HT-29 (cell line): ENCODE results near the gene KLF3. TPM values are rescaled to one million over a fixed set of nuclear protein-coding genes. Genes with fewer than 3 reads are reported as not detected.

Source experiments
- DNase-seq: peaks from one replicate; pipeline ENCODE4 v3.0.0-alpha.2; 2015; ENCODE audit warnings: low spot score
- total RNA-seq: library from RNA; depleted of rRNA; stranded (reverse); fragments of >200 nt; shearing (Covaris generic); gene quantifications from 2 replicates; pipeline ENCODE4 v1.2.3, GENCODE V29; 2014

Gene KLF3
- total RNA-seq, 1 experiment from 2014 or later: 74.3 TPM

- DNase-seq: peak; percentile 26
These were observed 9.7 kb upstream of the KLF3 start for GRCh38 chr4:38654273-38654672.

- no peak for DNase-seq
These were observed 7.9 kb upstream of the KLF3 start for GRCh38 chr4:38656111-38656510.

- no peak for DNase-seq
These were observed 4.7 kb upstream of the KLF3 start for GRCh38 chr4:38659346-38659745.

DNA sequence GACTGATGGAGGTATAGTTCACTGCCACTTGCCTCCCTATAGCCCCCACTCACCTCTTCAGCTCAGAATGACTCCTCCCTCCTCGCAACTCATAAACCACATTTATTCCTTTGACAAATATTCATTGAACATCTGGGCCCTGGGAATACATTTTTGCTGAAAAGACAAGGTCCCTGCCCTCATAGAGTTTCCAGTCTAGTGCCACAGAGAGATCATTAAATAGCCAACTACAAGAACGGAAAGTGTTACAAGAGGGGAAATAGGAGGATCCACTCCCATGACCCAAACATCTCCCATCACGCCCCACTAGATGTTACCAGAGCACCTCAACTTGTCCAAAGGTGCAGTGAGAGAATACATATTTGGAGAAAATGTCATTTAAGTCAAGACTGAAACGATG lies 3.2 kb upstream of the KLF3 start:
- DNase-seq: no peak

DNA sequence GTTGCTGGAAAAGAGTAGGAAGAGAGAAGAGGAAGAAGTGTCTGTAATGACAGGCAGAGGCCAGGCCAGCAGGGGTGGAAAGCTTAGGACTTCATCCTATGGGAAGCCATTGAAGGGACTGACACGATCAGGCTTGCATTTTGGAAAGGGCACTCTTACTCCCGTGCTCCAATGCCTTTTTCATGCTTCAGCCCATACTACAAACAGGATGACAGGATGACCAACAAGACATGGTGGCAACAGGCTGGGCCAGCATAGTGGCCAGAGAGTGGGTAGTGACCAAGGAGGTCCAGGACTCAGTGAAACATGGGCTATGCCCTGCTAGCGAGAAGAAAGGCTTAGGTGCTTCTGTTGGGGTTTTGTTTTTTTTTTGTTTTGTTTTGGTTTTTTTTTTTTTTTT lies 2.6 kb upstream of the KLF3 start:
- no peak for DNase-seq

GRCh38 chr4:38662522-38663089 lies 1.4 kb upstream of the KLF3 start:
- DNase-seq: no peak

- peak; percentile 49 for DNase-seq
These were observed 754 bp upstream of the KLF3 start for GRCh38 chr4:38663090-38663800.

DNA sequence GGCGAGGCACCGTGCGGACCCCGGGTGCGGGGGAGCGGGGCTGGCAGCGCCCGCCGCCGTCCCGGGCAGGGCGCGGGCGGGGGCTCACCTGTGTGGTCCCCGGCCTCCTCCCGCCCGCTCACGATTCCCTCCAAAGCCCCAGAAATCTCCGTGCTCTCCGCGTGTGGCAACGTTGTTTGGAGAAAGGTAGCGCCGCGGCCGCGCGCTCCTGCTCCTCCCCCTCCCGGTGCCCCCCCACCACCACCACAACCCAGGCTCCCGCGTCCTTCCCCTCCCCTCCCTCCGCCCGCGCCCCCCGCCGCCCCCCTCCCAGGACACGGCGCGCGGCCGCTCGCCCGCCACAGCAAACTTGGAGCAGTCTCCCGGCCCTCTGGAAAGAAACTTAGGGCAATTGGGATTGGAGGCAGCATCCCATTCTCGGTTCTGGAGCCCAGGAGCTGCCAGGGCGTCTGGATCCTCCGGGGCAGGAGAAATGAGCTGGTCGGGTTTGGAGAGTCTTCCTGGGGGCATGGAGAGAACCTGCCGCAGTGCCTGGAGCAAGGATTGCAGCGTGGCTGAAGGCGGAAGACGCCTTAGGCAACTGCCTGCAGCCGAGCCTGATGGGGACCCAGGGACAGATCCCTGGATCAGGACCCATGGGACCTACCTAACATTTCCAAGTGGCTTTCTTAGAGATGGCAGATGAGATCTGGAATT lies 855 bp downstream of the KLF3 start:
- peak; percentile 80 for DNase-seq

DNA sequence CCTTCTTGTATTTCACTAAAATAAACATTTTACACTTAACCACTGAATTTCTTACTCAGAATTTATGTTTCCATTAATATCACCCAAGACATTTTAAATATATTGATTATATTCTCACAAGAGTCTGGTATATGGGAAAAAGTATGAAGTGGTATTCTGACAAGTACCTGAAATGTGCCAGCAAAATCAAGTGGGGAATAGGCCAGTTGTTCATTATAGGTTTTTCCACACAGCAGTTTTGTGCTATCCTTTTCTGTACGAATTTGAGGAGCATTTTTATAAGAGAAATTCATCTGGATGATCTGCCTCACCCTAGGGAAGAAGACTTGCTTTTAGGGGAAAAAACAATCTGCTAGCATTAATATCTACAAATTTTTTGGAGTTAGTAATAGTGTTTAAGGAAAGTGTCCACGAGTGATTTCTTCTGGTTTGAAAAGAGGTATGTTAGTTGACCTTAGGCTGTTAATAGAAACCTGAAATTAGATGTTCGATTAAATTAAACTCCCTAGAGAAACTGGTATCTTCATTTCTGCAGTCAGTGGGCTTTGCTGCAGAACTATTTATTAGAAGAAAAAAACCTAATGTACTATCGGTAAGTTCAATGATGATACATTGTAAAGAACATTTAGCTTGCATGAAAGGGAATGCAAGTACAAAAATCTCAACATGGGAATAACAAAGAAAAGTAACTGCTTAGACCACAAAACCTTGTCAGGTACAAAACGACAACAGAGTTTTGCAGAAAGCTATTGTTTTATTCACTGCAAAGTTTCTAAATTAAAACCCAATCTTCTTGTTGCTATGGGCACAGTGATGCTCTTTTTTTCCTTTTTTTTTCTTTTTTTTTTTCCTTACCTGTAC lies 1.8 kb downstream of the KLF3 start:
- DNase-seq: peak; percentile 60

GRCh38 chr4:38666766-38667084 lies 2.7 kb downstream of the KLF3 start:
- DNase-seq: no peak

DNA sequence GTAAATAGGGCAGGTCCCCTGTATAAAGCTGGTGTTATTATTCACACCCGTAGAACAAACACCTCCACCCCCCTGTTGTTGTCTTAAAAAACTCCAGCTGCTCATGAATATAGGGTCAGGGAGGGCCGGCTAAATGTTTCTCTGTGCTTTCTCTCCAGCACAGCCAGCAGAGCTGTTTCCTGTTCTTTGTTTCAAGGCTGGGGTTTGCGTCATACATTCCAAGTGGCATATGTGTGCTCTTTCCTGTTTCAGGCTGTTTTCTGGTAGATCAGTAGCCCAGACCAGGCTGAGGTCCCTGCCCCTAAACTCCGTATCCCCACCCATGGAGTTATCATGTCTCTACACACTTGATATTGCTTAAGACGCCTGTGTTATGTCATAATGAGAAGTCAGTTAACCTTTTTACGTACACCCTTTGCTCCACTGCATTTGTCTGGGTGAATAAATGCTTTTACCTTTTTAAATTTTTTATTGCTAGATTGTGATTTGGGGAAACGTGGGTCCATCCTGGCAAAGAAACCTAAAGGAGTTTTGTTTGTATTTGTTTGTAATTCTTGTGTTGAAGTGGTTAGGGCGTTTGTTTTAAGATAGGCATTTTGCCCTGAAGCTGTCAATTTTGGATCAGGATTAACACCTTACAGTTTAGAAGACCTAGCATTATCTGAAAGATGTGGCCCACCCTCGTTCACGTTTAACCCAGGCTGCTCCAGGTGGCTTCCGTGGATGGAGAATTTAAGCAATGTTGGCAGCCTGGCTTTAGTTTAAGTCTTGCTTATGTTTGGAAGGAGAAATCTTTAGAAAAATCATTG lies 3.3 kb downstream of the KLF3 start:
- DNase-seq: peak; percentile 93

- no peak for DNase-seq
These were observed 4.4 kb downstream of the KLF3 start for GRCh38 chr4:38668203-38668971.

GRCh38 chr4:38669208-38669607 lies 5.2 kb downstream of the KLF3 start:
- no peak for DNase-seq

DNA sequence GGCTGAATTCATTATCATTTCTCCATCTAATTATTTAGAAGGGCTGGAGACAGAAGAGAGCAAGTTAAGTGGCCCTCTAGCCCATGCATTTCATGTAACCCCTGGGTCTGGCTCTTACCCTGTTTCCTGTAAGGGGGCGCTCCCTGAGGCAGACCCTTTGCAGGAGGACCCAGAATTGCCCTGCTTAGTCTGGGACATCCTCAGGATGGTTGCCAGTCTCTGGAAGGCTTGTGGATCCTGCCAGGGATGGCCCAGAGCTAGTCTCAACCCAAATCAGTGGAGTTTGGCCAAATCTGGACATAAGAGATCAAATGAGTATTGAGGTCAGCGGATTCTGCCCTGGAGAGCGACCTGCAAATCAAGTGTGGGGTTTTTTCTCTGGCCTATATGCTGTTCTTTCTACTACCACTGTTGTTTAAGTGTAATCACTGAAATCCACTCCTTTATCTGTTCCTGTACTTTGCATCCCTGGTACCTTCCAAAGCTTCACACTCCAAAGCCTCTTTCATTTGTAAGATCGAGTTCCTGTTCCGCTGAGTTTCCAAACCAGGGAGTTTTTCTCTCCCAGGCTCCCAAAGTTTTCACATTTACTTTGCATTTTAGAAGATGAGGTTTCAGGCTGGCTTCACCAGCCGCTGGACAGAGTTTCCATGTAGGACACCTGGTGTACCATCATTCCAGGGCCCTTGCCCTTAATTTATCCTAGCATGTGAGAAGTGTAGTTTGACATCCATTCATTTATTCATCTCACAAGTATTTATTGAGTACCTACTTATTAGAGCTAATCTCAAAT lies 6.3 kb downstream of the KLF3 start:
- peak; percentile 52 for DNase-seq

GRCh38 chr4:38670939-38671591 lies 7.1 kb downstream of the KLF3 start:
- peak; percentile 47 for DNase-seq

DNA sequence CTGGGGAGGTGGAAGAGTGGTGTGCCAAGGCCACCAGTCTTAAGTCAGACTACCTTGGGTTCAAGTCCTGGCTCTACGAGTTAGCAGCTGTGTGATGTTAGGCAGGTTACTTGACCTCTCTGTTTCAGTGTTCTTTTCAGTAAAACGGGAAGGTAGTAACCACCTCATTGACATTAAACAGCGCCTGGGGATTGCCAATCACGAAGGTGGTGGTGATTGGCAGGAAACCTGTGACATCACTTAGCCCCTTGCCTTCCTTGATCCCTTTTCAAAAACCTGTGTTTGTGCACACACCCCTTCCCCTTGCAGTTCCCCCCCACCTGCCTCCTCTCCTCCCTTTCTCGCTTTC lies 7.6 kb downstream of the KLF3 start:
- no peak for DNase-seq

DNA sequence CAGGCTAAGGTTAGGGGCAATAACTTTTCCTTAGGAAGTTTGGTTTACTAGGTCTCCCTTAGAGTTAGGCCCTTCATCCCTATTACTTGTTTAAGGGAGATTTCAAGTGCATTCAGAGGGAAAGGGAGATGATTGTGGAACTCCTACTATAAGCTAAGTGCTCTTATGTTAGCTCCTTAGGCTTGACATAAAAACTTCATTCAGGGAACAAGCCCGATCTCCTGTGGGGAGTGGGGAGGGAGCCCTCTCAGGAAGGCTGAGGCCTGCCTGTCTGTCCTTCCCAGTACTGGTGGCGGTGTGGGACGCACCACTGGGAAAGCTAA lies 8.0 kb downstream of the KLF3 start:
- no peak for DNase-seq

GRCh38 chr4:38672397-38673129 lies 8.6 kb downstream of the KLF3 start:
- DNase-seq: peak; percentile 19
